Testis (tissue), 3 donors: ENCODE results near the gene ARHGAP26. TPM values are rescaled to one million over a fixed set of nuclear protein-coding genes. Genes with fewer than 3 reads are reported as not detected.

Source experiments
- DNase-seq: peaks from one replicate; pipeline ENCODE4 v3.0.0-alpha.2; 2019
- H3K27ac ChIP-seq, 2 donors: fragments of 200-600 bp; sonication (generic); one replicate each; pipeline ENCODE4 v1.5.1; 2019
- H3K27me3 ChIP-seq: fragments of 200-600 bp; sonication (generic); one replicate; pipeline ENCODE4 v1.5.1; 2019
- H3K36me3 ChIP-seq: fragments of 200-600 bp; sonication (generic); one replicate; pipeline ENCODE4 v1.5.1; 2017; ENCODE audit warnings: low read depth; ENCODE audit errors: missing control alignments
- H3K4me1 ChIP-seq: fragments of 200-600 bp; sonication (generic); one replicate; pipeline ENCODE4 v1.5.1; 2019
- H3K4me3 ChIP-seq, 2 donors: fragments of 200-600 bp; sonication (generic); one replicate each; pipeline ENCODE4 v1.5.1; 2017 to 2019
- H3K9me3 ChIP-seq: fragments of 200-600 bp; sonication (generic); one replicate; pipeline ENCODE4 v1.5.1; 2017
- CTCF ChIP-seq, 3 experiments: fragments of 450-650 bp in 2 of 3; fragments of 200-600 bp in 1 of 3; sonication (generic) in 1 of 3; IDR thresholded peaks; one replicate each; pipeline ENCODE4 v1.5.1; 2016 to 2019; ENCODE audit warnings: antibody characterized with exemption in 3 of 3, mild to moderate bottlenecking in 2 of 3, moderate library complexity in 1 of 3
- POLR2A ChIP-seq: fragments of 450-650 bp; IDR thresholded peaks from one replicate; pipeline ENCODE4 v1.6.1; 2017; ENCODE audit warnings: antibody characterized with exemption, mild to moderate bottlenecking, moderate library complexity
- WGBS, 2 donors: methylation state at CpG; one replicate each; pipeline ENCODE4 v1.1.5; 2018; 5-methylcytosine and 5-hydroxymethylcytosine counted together
- intact Hi-C: fragments of 100-400 bp; cut with DNase I; formaldehyde crosslinking; loops from one replicate; pipeline ENCODE4 v1.15.1; 2023; ENCODE audit warnings: low total_unique reads
- polyA plus RNA-seq: library from polyadenylated mRNA; stranded (reverse); fragments of 350-450 nt; fragmentation: Illumina TruSeq; extraction: RNeasy Lipid Tissue Mini Kit (QIAGEN cat#74804); gene quantifications from one replicate; pipeline ENCODE4 v1.2.3, GENCODE V29; 2014; ENCODE audit warnings: low read depth, low replicate concordance; ENCODE audit not compliant: insufficient read depth
- total RNA-seq, 2 donors: library from RNA; depleted of rRNA; stranded (reverse); fragments of >200 nt; gene quantifications; one replicate each; pipeline ENCODE4 v1.2.3, GENCODE V29; 2016

ARHGAP26 gene
- total and polyA plus RNA-seq, 3 donors from 2014 or later: 33.8 to 98.7 (median 95.7) TPM

DNA sequence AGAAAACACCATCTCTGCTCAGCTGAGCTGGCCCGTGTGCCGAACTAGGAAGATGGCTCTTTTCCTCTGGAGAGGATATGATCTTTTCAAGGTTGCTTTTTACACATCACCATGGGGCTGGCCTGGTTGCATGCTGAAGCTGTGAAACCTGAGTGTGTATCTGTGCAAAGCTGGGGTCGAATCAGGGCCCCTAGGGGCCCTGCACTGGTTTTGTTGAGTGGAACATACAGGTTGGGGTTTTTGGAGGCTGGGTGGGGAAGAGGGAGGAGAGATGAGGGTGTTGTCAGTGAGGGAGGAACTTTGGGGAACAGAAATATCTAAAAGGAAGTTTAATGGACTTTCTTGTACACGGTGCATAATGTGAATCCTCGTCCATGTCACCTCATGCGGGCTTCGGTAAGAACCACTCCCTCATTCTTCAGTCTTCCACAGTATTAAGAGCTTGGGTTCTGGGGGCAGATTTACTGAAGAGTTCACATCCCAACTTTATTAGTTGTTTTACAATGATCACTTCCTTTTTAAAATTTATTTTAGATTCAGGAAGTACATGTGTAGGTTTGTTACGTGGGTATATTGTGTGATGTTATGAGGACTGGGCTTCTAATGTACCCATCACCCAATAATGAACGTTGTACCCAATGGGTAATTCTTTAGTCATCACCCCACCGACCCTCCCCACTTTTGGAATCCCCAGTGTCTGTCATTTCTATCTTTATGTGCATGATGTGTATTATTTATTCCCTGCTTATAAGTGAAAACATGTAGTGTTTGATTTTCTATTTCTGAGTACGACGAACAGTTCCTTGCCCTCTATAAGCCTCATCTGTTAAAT, 395.1 kb downstream of the ARHGAP26 start:
- no peak for TF ChIP-seq POLR2A
- TF ChIP-seq CTCF (IDR thresholded peaks at IDR 0.05): no peak
- WGBS, 2 donors: 92 to 94% methylated on average over 12 of the region's 12 CpGs
- Histone ChIP-seq H3K9me3 (no peaks in the 10 kb centered on the region), H3K36me3 (no peaks in the 10 kb centered on the region), H3K4me1 (no peaks in the 10 kb centered on the region), H3K27ac (no peak overlapping the region), H3K27me3 (no peaks in the 10 kb centered on the region), H3K4me3 (no peak overlapping the region)
- intact Hi-C loops: no loop called here
- DNase-seq: no peak

DNA sequence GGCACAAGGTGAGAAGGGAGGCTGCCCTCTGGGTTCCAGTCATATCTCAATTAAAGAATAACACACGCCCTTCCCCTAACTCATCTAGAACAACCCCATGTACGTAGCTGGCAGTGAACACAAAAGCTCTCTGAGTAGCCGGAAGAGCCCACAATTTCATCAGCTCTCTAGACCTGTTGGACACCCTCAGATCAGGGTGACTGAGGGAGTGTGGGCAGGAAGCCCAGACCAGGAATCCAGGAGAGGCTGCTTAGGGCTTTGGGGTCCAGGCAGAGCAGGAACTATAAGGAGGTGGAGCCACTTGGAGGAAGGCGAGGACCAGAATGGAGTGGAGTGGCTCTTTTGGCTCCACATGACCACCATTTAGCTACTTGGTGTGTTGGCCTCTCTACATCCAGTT, 395.9 kb downstream of the ARHGAP26 start:
- Histone ChIP-seq H3K27ac (no peak overlapping the region), H3K9me3 (no peaks in the 10 kb centered on the region), H3K4me1 (no peaks in the 10 kb centered on the region), H3K27me3 (no peaks in the 10 kb centered on the region), H3K4me3 (no peak overlapping the region), H3K36me3 (no peaks in the 10 kb centered on the region)
- DNase-seq: no peak
- intact Hi-C loops: no loop called here
- TF ChIP-seq POLR2A (no peak), CTCF (IDR thresholded peaks at IDR 0.05) (no peak)
- 86 to 94% methylated on average over 4 of the region's 4 CpGs for WGBS, 2 donors

DNA sequence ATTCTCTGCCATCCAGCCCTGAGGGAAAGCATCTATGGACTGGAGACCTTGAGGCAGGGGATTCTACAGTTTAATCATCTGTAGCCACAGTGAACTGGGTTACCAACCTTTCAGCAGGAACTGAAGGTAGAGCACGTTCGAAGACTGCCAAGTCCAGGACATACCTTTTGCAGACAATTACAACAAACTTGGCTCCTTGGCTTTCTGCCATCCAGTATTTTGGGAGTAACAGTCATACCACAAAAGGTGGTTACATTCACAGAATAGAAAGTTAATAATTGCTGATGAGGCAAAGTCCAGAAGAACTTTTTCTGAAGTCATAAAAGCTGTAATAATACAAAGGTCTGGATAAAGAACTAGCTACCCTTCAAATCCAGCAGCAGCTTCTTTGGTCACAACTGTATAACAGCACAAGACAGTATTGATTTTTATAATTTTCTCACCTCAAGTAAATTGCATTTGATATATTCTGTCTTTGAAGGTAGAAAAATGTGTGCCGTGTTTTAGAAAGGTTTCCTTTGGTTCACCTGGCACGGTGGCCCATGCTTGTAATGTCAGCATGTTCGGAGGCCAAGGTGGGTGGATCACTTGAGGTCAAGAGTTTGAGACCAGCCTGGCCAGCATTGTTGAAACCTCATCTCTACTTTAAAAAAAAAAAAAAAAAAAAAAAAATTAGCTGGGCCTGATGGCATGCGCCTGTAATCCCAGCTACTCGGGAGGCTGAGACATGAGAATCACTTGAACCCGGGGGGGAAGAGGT, 396.7 kb downstream of the ARHGAP26 start:
- Histone ChIP-seq H3K36me3 (no peaks in the 10 kb centered on the region), H3K27ac (no peak overlapping the region), H3K4me3 (no peak overlapping the region), H3K4me1 (no peaks in the 10 kb centered on the region), H3K9me3 (no peaks in the 10 kb centered on the region), H3K27me3 (no peaks in the 10 kb centered on the region)
- TF ChIP-seq CTCF (IDR thresholded peaks at IDR 0.05) (no peak), POLR2A (no peak)
- intact Hi-C loops: no loop called here
- WGBS, 2 donors: 93% methylated on average over 8 of the region's 8 CpGs
- no peak for DNase-seq

DNA sequence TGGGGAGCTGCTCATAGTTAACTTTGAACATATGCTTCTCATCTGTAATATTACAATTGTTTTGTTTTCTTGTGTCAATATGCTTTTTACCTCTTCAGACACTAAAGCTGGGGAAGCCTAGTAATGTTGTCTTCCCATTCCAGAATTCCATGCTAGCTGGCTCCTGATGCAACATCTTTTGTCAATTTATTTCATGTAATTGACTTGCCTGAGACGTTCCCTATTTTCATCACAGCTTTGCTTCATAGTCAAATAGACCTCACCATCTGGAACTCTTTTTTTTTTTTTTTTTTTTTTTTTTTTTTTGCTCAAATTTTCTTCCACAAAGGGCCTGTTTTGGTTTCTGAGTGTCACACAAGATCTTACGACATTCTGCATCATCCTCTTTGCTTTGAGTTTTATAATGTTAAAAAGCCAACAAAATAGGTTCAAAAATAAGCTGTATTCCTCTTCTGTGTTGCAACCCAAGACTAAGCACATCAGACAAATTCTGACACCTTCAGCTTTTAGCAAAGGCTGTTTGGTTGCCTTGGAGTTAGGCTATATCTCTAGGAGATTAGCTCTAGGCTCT, 398.1 kb downstream of the ARHGAP26 start:
- Histone ChIP-seq H3K9me3 (no peaks in the 10 kb centered on the region), H3K4me3 (no peak overlapping the region), H3K36me3 (no peaks in the 10 kb centered on the region), H3K4me1 (no peaks in the 10 kb centered on the region), H3K27ac (no peak overlapping the region), H3K27me3 (no peaks in the 10 kb centered on the region)
- WGBS, 2 donors: 86 to 94% methylated on average over 2 of the region's 2 CpGs
- TF ChIP-seq CTCF (IDR thresholded peaks at IDR 0.05) (no peak), POLR2A (no peak)
- DNase-seq: no peak
- intact Hi-C loops: no loop called here
